ENCODE data around the gene KCNK15. TPM values are rescaled to one million over a fixed set of nuclear protein-coding genes. Genes with fewer than 3 reads are reported as not detected.
"Not testable (repeated sequence)": the region's sequence is repeated elsewhere in the genome, so short reads cannot be mapped to it uniquely, and the experiment has no call there.

The KCNK15 gene
- total RNA-seq, 1 donor from 2014 or later = 0.16 TPM

GRCh38 chr20:44762466-44763140, 16.9 kb downstream of the KCNK15 start:
- Mint-ChIP-seq H3K4me3 (ENCODE audit: low read depth) (no peak overlapping the region), H3K27me3 (ENCODE audit: low read depth) (no peaks in the 10 kb centered on the region), H3K36me3 (ENCODE audit: low read depth) (no peaks in the 10 kb centered on the region), H3K9me3 (no peaks in the 10 kb centered on the region), H3K4me1 (ENCODE audit: low read depth) (no peaks in the 10 kb centered on the region), H3K27ac (no peak overlapping the region)
- intact Hi-C loops (cut with micrococcal nuclease) = no loop called here
- DNase-seq (ENCODE audit: low spot score) = no peak

- not testable (repeated sequence) for H3K27me3 Mint-ChIP-seq (ENCODE audit: low read depth); H3K4me1 Mint-ChIP-seq (ENCODE audit: low read depth); H3K27ac Mint-ChIP-seq
Measured at GRCh38 chr20:44763798-44764197, 18.1 kb downstream of the KCNK15 start.

DNA sequence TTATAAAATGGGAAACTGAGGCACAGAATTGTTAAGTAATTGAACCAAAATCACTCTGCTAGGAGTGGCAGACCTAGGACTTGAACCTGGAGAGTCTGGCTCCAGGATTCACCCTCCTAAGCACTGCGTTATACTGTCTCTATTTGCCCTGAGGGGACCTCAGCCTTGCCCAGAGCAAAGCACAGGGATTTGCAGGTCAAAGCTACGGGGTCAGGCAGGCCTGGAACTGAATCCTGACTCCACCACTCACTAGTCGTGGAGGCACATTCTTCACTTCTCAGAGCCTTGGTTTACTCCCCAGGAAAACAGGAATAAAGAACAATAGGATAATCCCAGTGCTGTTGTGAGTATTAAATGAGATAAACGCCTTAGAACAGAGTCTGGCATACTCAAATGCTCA, 19.4 kb downstream of the KCNK15 start:
- Mint-ChIP-seq H3K4me3 (ENCODE audit: low read depth) (no peak overlapping the region), H3K36me3 (ENCODE audit: low read depth) (no peaks in the 10 kb centered on the region)
- intact Hi-C loops (cut with micrococcal nuclease) = no loop called here

More at GRCh38 chr20:44763798-44764197, 18.1 kb downstream of the KCNK15 start:
- H3K4me3 Mint-ChIP-seq (ENCODE audit: low read depth); H3K9me3 Mint-ChIP-seq; H3K36me3 Mint-ChIP-seq (ENCODE audit: low read depth); DNase-seq (ENCODE audit: low spot score); intact Hi-C loops (cut with micrococcal nuclease): not testable (repeated sequence)

DNA sequence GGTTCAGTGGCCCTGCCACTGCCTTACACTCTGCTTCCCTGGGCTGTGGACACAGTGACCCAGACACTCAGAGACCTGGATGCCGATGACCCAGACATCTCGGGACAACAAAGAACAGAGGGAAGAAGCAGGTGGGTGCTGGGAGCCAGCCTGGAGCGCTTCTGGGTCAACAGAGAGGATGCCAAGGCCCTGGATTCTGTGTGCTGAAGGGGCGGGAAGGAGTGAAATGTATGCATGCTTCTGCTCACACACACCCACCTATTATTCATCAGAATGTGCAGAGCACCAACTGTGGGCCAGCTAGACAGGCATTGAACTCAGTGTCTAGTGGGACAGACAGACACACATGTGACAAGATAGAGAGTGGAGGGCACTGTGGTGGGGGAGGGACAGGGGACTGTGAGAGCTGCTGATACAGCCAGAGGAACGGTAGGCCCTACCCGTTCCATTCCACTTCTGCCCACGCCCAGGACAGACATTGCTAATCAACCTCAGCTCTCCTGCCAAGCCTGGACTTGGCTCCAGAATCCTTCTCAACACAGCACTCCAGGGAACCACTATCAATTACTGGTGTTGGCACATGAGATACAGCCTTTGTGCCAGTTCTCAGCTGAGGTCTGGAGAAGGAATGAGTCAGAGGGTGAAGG, 20.2 kb downstream of the KCNK15 start:
- intact Hi-C loops (cut with micrococcal nuclease) = no loop called here
- no peak for DNase-seq (ENCODE audit: low spot score)
- Mint-ChIP-seq H3K4me1 (ENCODE audit: low read depth) (no peaks in the 10 kb centered on the region), H3K36me3 (ENCODE audit: low read depth) (no peaks in the 10 kb centered on the region), H3K27ac (no peak overlapping the region), H3K4me3 (ENCODE audit: low read depth) (no peak overlapping the region), H3K9me3 (no peaks in the 10 kb centered on the region), H3K27me3 (ENCODE audit: low read depth) (peaks cover 2% of the 10 kb centered on the region)

More for the DNA sequence above, 19.4 kb downstream of the KCNK15 start:
- Mint-ChIP-seq H3K4me1 (ENCODE audit: low read depth) (no peaks in the 10 kb centered on the region), H3K27ac (no peak overlapping the region), H3K9me3 (no peaks in the 10 kb centered on the region), H3K27me3 (ENCODE audit: low read depth) (peaks cover 2% of the 10 kb centered on the region)
- DNase-seq (ENCODE audit: low spot score) = no peak

DNA sequence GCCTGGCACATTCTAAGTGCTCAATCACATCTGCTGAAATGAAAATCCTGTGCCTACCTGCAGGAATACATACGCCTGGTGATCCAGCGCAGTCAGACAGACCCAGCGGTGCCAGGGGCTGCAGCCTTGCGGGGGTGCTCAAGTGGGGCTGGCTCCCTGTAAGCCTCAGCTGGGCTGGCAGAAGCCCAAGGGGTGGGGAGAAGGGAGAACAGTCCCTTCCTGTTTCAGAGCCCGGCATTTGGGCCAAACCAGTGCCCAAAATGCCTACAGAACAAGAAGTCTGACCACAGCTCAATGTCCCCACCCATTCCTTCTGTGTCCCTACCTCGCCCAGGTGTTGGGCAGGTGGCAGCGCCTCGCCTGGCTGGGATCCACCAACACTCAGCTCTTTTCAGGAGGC, 22.6 kb downstream of the KCNK15 start:
- no peaks in the 10 kb centered on the region for H3K9me3 Mint-ChIP-seq
- peaks cover 2% of the 10 kb centered on the region for H3K27me3 Mint-ChIP-seq (ENCODE audit: low read depth)
- no peak overlapping the region for H3K4me3 Mint-ChIP-seq (ENCODE audit: low read depth)

GRCh38 chr20:44768854-44769480, 23.3 kb downstream of the KCNK15 start:
- no peak overlapping the region for H3K27ac Mint-ChIP-seq
- H3K27me3 Mint-ChIP-seq (ENCODE audit: low read depth) = peaks cover 2% of the 10 kb centered on the region
- no peaks in the 10 kb centered on the region for H3K4me1 Mint-ChIP-seq (ENCODE audit: low read depth)
- no peak overlapping the region for H3K4me3 Mint-ChIP-seq (ENCODE audit: low read depth)
- intact Hi-C loops (cut with micrococcal nuclease) = no loop called here
- DNase-seq (ENCODE audit: low spot score) = no peak
- no peaks in the 10 kb centered on the region for H3K9me3 Mint-ChIP-seq
- no peaks in the 10 kb centered on the region for H3K36me3 Mint-ChIP-seq (ENCODE audit: low read depth)

More for the DNA sequence above, 22.6 kb downstream of the KCNK15 start:
- H3K36me3 Mint-ChIP-seq (ENCODE audit: low read depth) = no peaks in the 10 kb centered on the region
- no peaks in the 10 kb centered on the region for H3K4me1 Mint-ChIP-seq (ENCODE audit: low read depth)
- intact Hi-C loops (cut with micrococcal nuclease) = no loop called here
- no peak for DNase-seq (ENCODE audit: low spot score)
- no peak overlapping the region for H3K27ac Mint-ChIP-seq

DNA sequence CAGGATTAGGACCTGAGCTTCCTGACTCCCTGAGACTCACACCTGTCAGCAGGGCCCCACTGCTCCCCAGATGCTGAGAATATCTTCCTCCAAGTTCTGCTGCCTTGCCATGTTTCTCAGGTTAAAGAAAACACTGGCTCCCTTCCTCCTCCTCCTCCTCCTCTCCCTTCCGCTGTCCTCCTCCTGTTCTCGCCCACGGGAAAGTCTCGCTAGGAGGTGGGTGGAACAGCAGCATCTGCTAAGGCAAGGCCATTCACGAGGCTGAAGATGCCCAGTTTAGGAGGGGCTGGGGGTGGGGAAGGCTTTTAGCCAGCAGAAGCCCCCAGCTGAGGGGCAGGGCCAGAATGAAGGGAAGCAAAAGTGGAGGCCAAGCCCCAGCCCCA, 23.8 kb downstream of the KCNK15 start:
- peaks cover 2% of the 10 kb centered on the region for H3K27me3 Mint-ChIP-seq (ENCODE audit: low read depth)

DNA sequence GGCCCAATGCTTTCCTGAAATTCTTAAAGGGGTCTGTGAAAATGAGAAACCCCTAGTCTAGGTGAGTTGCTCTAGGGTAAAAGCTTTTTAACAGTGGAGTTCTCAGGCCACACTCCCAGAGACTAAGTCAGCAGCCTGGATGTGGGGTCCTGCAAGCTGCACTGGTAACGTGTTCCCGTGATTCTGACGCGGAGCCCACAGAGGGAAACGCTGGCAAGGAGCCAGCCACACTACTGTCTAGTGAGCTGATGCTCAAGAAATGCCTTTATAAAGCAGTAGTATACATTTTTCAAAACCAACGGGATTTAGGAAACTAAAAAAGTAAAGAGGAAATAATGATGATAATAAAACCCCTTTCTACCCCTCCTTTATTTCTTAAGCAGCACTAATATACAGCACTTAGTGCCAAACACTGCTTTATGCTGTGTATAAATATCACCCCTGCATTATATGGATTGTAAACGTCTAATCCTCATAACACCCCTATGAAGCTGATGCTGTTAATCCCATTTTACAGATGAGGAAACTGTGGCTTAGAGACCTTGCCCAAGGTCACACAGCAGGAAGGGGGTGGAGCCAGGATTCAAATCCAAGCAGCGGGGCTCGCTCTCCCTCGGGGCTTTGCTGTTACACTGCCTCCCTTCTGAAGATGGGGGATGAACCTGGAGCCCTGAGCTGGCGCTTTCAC, 25.0 kb downstream of the KCNK15 start:
- no peak overlapping the region for H3K4me3 Mint-ChIP-seq (ENCODE audit: low read depth)
- H3K9me3 Mint-ChIP-seq = no peaks in the 10 kb centered on the region
- H3K4me1 Mint-ChIP-seq (ENCODE audit: low read depth) = no peaks in the 10 kb centered on the region
- intact Hi-C loops (cut with micrococcal nuclease) = no loop called here
- DNase-seq (ENCODE audit: low spot score) = no peak
- H3K27ac Mint-ChIP-seq = no peak overlapping the region
- no peaks in the 10 kb centered on the region for H3K36me3 Mint-ChIP-seq (ENCODE audit: low read depth)
- H3K27me3 Mint-ChIP-seq (ENCODE audit: low read depth) = peaks cover 2% of the 10 kb centered on the region

More for the DNA sequence above, 23.8 kb downstream of the KCNK15 start:
- no peaks in the 10 kb centered on the region for H3K4me1 Mint-ChIP-seq (ENCODE audit: low read depth)
- no peak overlapping the region for H3K4me3 Mint-ChIP-seq (ENCODE audit: low read depth)
- intact Hi-C loops (cut with micrococcal nuclease) = no loop called here
- H3K36me3 Mint-ChIP-seq (ENCODE audit: low read depth) = no peaks in the 10 kb centered on the region
- no peaks in the 10 kb centered on the region for H3K9me3 Mint-ChIP-seq
- DNase-seq (ENCODE audit: low spot score) = no peak
- no peak overlapping the region for H3K27ac Mint-ChIP-seq

- no peak overlapping the region for H3K27ac Mint-ChIP-seq
- no peaks in the 10 kb centered on the region for H3K36me3 Mint-ChIP-seq (ENCODE audit: low read depth)
- H3K4me3 Mint-ChIP-seq (ENCODE audit: low read depth) = no peak overlapping the region
- no peaks in the 10 kb centered on the region for H3K9me3 Mint-ChIP-seq
- no peaks in the 10 kb centered on the region for H3K4me1 Mint-ChIP-seq (ENCODE audit: low read depth)
- DNase-seq (ENCODE audit: low spot score) = no peak
- peaks cover 2% of the 10 kb centered on the region for H3K27me3 Mint-ChIP-seq (ENCODE audit: low read depth)
- intact Hi-C loops (cut with micrococcal nuclease) = no loop called here
Measured at GRCh38 chr20:44771172-44771535, 25.5 kb downstream of the KCNK15 start.

DNA sequence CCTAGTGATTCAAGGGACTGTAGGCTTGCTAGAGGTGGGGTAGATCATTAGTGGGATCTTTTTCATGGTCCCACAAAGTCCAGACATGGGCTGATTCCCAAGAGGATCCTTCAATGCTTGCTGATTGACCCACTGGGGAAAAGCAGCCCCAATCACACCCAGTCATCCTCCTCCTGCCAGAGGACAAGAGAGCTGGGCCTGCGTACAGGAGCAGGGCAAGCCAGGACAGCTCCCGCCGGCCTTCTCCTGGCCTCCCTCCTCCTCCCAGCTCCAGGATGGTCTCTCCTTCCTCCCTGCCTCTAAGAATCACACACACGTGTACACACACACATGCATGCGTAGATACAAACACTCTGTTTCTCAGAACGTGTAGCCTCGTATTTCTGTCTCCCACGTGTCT, 27.0 kb downstream of the KCNK15 start:
- Mint-ChIP-seq H3K36me3 (ENCODE audit: low read depth) (no peaks in the 10 kb centered on the region), H3K4me1 (ENCODE audit: low read depth) (no peaks in the 10 kb centered on the region), H3K4me3 (ENCODE audit: low read depth) (no peak overlapping the region), H3K27me3 (ENCODE audit: low read depth) (peaks cover 2% of the 10 kb centered on the region), H3K27ac (no peak overlapping the region), H3K9me3 (no peaks in the 10 kb centered on the region)
- intact Hi-C loops (cut with micrococcal nuclease) = no loop called here
- no peak for DNase-seq (ENCODE audit: low spot score)

DNA sequence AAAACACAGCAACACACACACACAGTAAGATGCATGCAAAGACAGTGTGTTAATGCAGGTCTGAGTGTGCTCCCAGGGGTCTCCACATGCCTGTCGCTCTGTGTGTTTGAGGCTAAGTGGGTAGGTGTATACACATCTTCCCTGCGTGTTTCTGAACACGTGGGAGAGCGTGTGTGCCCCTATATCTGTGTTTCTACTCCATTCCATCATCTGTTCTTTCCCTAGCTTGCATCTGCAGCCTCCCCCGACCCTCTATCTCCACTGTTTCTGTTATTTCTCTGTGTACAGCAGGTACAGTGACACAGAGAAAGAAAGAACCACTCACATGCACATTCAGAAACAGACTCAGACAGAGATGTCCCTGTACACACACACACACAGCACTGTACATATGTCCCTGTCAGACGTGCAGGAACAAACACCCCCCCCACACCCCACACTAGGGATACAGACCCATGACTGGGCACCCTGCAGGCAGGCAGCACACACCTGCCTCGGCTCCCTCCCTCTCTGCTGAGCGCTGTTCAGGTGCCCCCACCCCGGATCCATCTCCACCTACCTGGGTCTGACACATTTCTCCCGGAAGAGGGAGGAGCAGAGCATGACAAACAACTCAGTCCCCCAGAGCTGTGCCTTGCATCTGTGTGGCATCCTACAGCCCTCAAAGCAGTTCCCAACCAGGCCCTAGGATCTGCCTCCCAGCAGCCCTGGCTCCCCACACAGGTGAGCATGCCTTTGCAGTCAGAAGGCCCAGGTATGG, 27.6 kb downstream of the KCNK15 start:
- Mint-ChIP-seq H3K4me1 (ENCODE audit: low read depth) (no peaks in the 10 kb centered on the region), H3K4me3 (ENCODE audit: low read depth) (no peak overlapping the region), H3K27me3 (ENCODE audit: low read depth) (peaks cover 2% of the 10 kb centered on the region), H3K27ac (no peak overlapping the region), H3K9me3 (no peaks in the 10 kb centered on the region), H3K36me3 (ENCODE audit: low read depth) (no peaks in the 10 kb centered on the region)
- intact Hi-C loops (cut with micrococcal nuclease) = no loop called here
- DNase-seq (ENCODE audit: low spot score) = no peak

DNA sequence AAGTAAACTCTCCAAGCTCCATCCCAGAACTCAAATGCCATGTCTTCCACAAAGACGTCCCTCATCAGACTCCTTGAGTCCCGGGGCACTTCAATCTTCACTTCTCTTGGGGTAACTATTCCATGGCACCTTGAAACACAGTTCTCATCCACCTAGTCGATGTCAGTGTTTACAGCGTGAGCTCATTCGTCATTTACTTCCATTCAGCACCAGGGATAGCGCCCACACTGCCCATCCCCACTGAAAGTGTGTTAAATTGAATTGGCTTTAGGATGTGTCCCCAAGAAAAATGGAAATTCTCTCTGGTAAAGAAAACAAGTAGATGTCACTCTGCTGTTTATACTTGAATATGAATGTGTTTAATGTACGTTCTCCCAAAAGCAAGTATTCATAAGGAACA, 31.3 kb downstream of the KCNK15 start:
- Mint-ChIP-seq H3K36me3 (ENCODE audit: low read depth) (no peaks in the 10 kb centered on the region), H3K27ac (no peak overlapping the region), H3K4me1 (ENCODE audit: low read depth) (no peaks in the 10 kb centered on the region), H3K27me3 (ENCODE audit: low read depth) (no peaks in the 10 kb centered on the region), H3K4me3 (ENCODE audit: low read depth) (no peak overlapping the region), H3K9me3 (no peaks in the 10 kb centered on the region)
- intact Hi-C loops (cut with micrococcal nuclease) = no loop called here
- DNase-seq (ENCODE audit: low spot score) = no peak

All from activated T-helper 2 cell treated with anti-CD3 and anti-CD28 coated beads, Interferon-gamma antibody, Interleukin-2, Interleukin-4, amounts not matched to agents 10 μg/mL and 5 μg/mL and 100 μg/mL, durations not matched to agents 14 hours and 24 hours and 36 hours (primary cell).